ENCODE data around the gene IL32. TPM values are rescaled to one million over a fixed set of nuclear protein-coding genes. Genes with fewer than 3 reads are reported as not detected.
"Not testable (repeated sequence)": the region's sequence is repeated elsewhere in the genome, so short reads cannot be mapped to it uniquely, and the experiment has no call there.

Gene IL32
- total RNA-seq, 2 experiments from 2014 or later = 378 to 383 TPM

DNA sequence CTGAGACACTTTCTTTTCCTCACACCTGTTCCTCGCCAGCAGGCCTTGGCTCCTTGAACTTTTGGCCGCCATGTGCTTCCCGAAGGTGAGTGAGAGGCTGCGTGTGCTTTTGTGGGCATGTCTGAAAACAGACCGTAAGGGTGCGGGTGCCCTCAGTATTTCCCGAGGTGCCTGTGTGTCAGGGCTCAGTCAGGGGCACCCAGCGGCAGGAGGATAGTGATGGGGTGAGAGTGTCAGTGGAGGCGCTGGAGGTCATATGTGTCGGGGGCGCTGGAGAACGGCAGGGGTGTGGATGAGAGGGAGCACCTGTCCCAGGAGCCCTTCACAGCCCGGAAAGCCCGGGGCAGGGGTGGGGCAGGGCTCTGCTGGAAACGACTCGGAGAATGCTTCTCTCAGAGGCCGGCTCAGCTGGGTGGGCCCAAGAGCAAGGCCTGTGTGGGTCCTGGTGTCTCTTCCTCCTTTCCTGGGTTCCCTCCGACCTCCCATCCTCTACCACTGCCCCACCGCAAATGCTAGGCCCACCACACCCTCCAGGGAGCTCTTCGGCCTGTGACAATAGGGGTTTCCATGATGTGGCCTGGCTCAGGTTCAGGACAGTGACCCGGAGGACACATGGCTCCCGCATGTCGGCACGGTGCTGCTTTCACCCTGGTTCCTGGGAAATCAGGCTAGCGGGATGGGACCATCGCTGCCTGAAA lies 451 bp downstream of the IL32 start:
- DNase-seq = peak in 1 of 14 experiments; percentile 41
- H3K4me3 ChIP-seq (ENCODE audit: low read length) = peak overlapping the region; percentile 99
- H3K36me3 ChIP-seq (ENCODE audit: insufficient read depth, low read length) = peaks cover 35% of the 10 kb centered on the region
- H3K27me3 ChIP-seq (ENCODE audit: control insufficient read depth in 1 of 2, insufficient read depth in 2 of 2, low read length in 2 of 2) = no peaks in the 10 kb centered on the region
- Mint-ChIP-seq H3K36me3 (ENCODE audit: low read depth) (peaks cover 53% of the 10 kb centered on the region), H3K4me1 (ENCODE audit: low read depth) (peaks cover 73% of the 10 kb centered on the region), H3K4me3 (peak overlapping the region; percentile 99), H3K27me3 (no peaks in the 10 kb centered on the region), H3K27ac (peak overlapping the region; percentile 97), H3K9me3 (no peaks in the 10 kb centered on the region)
- CTCF ChIA-PET = interaction anchor here (0.6 to 4.9 kb wide), 5 partner anchors 10 to 63 kb away, joined by 3 to 33 read pairs (median 3); no protein-coding TSS in a partner anchor
- no peaks in the 10 kb centered on the region for H3K9me3 ChIP-seq (ENCODE audit: control insufficient read depth in 1 of 2, insufficient read depth in 1 of 2, low read length in 2 of 2)
- POLR2A ChIA-PET = interaction anchor here (0.5 to 6.5 kb wide), 17 partner anchors 11 to 335 kb away, joined by 3 to 137 read pairs (median 6); partner anchors contain the start of genes MMP25, ZNF174, ZNF213 and ZSCAN10
- H3K4me1 ChIP-seq (ENCODE audit: insufficient read depth, low read length) = peaks cover 78% of the 10 kb centered on the region
- H3K27ac ChIP-seq (ENCODE audit: low read depth in 1 of 2, low read length in 2 of 2) = peak overlapping the region; percentile 85 to 98
- TF ChIP-seq, protein P1, sequence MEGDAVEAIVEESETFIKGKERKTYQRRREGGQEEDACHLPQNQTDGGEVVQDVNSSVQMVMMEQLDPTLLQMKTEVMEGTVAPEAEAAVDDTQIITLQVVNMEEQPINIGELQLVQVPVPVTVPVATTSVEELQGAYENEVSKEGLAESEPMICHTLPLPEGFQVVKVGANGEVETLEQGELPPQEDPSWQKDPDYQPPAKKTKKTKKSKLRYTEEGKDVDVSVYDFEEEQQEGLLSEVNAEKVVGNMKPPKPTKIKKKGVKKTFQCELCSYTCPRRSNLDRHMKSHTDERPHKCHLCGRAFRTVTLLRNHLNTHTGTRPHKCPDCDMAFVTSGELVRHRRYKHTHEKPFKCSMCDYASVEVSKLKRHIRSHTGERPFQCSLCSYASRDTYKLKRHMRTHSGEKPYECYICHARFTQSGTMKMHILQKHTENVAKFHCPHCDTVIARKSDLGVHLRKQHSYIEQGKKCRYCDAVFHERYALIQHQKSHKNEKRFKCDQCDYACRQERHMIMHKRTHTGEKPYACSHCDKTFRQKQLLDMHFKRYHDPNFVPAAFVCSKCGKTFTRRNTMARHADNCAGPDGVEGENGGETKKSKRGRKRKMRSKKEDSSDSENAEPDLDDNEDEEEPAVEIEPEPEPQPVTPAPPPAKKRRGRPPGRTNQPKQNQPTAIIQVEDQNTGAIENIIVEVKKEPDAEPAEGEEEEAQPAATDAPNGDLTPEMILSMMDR (IDR thresholded peaks at IDR 0.05) = no peak
- intact Hi-C loops (cut with DNase I, micrococcal nuclease) = no loop called here
- peak; percentile 43 for ATAC-seq (ENCODE audit: poor library complexity)

DNA sequence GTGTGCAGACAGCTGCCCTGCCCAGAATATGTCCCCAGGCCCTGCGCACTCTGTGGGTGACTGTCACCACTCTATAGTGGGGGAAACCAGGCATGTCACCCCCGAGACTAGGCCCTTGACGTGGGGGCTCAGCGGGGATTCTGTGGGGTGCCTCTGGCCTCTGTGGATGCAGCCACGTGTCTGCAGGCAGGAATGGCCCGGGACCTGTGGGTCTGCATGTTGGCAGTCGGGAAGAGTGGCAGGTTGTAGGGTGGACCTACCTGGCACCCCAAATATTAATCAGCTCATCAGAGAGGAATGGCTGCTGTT lies 954 bp downstream of the IL32 start:
- peak overlapping the region; percentile 99 for H3K4me3 Mint-ChIP-seq
- H3K9me3 ChIP-seq (ENCODE audit: control insufficient read depth in 1 of 2, insufficient read depth in 1 of 2, low read length in 2 of 2) = no peaks in the 10 kb centered on the region
- H3K4me1 Mint-ChIP-seq (ENCODE audit: low read depth) = peaks cover 78% of the 10 kb centered on the region
- no peak for DNase-seq
- H3K27me3 ChIP-seq (ENCODE audit: control insufficient read depth in 1 of 2, insufficient read depth in 2 of 2, low read length in 2 of 2) = no peaks in the 10 kb centered on the region
- peak overlapping the region; percentile 99 for H3K4me3 ChIP-seq (ENCODE audit: low read length)
- POLR2A ChIA-PET = interaction anchor here (0.8 to 6.5 kb wide), 9 partner anchors 10 to 335 kb away, joined by 3 to 137 read pairs (median 10); partner anchors contain the start of genes MMP25, ZNF174, ZNF213 and ZSCAN10
- peak overlapping the region; percentile 85 to 98 for H3K27ac ChIP-seq (ENCODE audit: low read depth in 1 of 2, low read length in 2 of 2)
- H3K36me3 ChIP-seq (ENCODE audit: insufficient read depth, low read length) = peaks cover 35% of the 10 kb centered on the region
- H3K9me3 Mint-ChIP-seq = no peaks in the 10 kb centered on the region
- H3K4me1 ChIP-seq (ENCODE audit: insufficient read depth, low read length) = peaks cover 80% of the 10 kb centered on the region
- CTCF ChIA-PET = interaction anchor here (1.3 to 4.9 kb wide), 3 partner anchors 38 to 63 kb away, joined by 3 to 33 read pairs (median 5); no protein-coding TSS in a partner anchor
- peaks cover 53% of the 10 kb centered on the region for H3K36me3 Mint-ChIP-seq (ENCODE audit: low read depth)
- peak overlapping the region; percentile 97 for H3K27ac Mint-ChIP-seq
- intact Hi-C loops (cut with DNase I, micrococcal nuclease) = no loop called here
- no peaks in the 10 kb centered on the region for H3K27me3 Mint-ChIP-seq
- TF ChIP-seq, protein P1 (IDR thresholded peaks at IDR 0.05) = no peak
- ATAC-seq (ENCODE audit: poor library complexity) = no peak

DNA sequence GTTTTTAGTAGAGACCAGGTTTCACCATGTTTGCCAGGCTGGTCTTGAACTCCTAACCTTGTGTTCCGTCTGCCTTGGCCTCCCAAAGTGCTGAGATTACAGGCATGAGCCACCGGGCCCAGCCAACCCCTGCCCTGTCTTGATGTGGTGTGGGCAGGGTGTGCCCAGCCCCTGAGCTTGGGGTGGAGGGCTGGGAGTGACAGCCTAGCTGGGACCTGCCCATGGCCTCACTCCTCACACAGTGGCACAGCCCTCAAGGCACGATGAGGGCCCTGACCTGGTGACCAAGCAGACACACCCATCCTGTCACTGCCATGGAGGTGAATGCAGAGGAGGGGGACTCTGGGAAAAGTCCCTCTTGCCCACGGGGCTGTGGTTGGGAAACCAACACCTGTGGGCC lies 3.0 kb downstream of the IL32 start:
- ATAC-seq (ENCODE audit: poor library complexity) (no peak), DNase-seq (peak in 2 of 14 experiments; percentile 56 to 62)
- TF ChIP-seq, protein P1 (IDR thresholded peaks at IDR 0.05) = no peak
- Histone ChIP-seq H3K36me3 (ENCODE audit: insufficient read depth, low read length) (peaks cover 35% of the 10 kb centered on the region), H3K9me3 (ENCODE audit: control insufficient read depth in 1 of 2, insufficient read depth in 1 of 2, low read length in 2 of 2) (no peaks in the 10 kb centered on the region), H3K27me3 (ENCODE audit: control insufficient read depth in 1 of 2, insufficient read depth in 2 of 2, low read length in 2 of 2) (no peaks in the 10 kb centered on the region), H3K4me3 (ENCODE audit: low read length) (peak overlapping the region; percentile 99), H3K27ac (ENCODE audit: low read depth in 1 of 2, low read length in 2 of 2) (peak overlapping the region; percentile 85 to 98), H3K4me1 (ENCODE audit: insufficient read depth, low read length) (peaks cover 86% of the 10 kb centered on the region)
- Mint-ChIP-seq H3K9me3 (no peaks in the 10 kb centered on the region), H3K36me3 (ENCODE audit: low read depth) (peaks cover 53% of the 10 kb centered on the region), H3K27ac (peak overlapping the region; percentile 97), H3K27me3 (no peaks in the 10 kb centered on the region), H3K4me3 (peak overlapping the region; percentile 98), H3K4me1 (ENCODE audit: low read depth) (peaks cover 78% of the 10 kb centered on the region)
- CTCF ChIA-PET = interaction anchor here (1.0 kb wide), 1 partner anchor 61 kb away, joined by 4 read pairs; no protein-coding TSS in a partner anchor
- intact Hi-C loops (cut with DNase I, micrococcal nuclease) = no loop called here
- POLR2A ChIA-PET = interaction anchor here (0.5 to 6.5 kb wide), 8 partner anchors 9 to 89 kb away, joined by 3 to 50 read pairs (median 5); partner anchors contain the start of genes ZNF213 and ZSCAN10

DNA sequence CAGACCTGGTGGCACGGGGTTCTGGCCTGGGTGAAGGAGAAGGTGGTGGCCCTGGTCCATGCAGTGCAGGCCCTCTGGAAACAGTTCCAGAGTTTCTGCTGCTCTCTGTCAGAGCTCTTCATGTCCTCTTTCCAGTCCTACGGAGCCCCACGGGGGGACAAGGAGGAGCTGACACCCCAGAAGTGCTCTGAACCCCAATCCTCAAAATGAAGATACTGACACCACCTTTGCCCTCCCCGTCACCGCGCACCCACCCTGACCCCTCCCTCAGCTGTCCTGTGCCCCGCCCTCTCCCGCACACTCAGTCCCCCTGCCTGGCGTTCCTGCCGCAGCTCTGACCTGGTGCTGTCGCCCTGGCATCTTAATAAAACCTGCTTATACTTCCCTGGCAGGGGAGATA lies 3.7 kb downstream of the IL32 start:
- Histone ChIP-seq H3K4me1 (ENCODE audit: insufficient read depth, low read length) (peaks cover 86% of the 10 kb centered on the region), H3K36me3 (ENCODE audit: insufficient read depth, low read length) (peaks cover 35% of the 10 kb centered on the region), H3K27ac (ENCODE audit: low read depth in 1 of 2, low read length in 2 of 2) (peak overlapping the region in 1 of 2 donors; percentile 13)
- H3K27me3 Mint-ChIP-seq; H3K9me3 Mint-ChIP-seq; ATAC-seq (ENCODE audit: poor library complexity); DNase-seq; H3K9me3 ChIP-seq (ENCODE audit: control insufficient read depth in 1 of 2, insufficient read depth in 1 of 2, low read length in 2 of 2); intact Hi-C loops (cut with DNase I, micrococcal nuclease); H3K27me3 ChIP-seq (ENCODE audit: control insufficient read depth in 1 of 2, insufficient read depth in 2 of 2, low read length in 2 of 2); H3K4me3 ChIP-seq (ENCODE audit: low read length): not testable (repeated sequence)
- Mint-ChIP-seq H3K4me1 (ENCODE audit: low read depth) (peaks cover 78% of the 10 kb centered on the region), H3K36me3 (ENCODE audit: low read depth) (peaks cover 53% of the 10 kb centered on the region), H3K27ac (peak overlapping the region; percentile 88), H3K4me3 (peak overlapping the region; percentile 70)
- CTCF ChIA-PET = interaction anchor here (1.0 kb wide), 2 partner anchors 60 kb away, joined by 3 to 4 read pairs; no protein-coding TSS in a partner anchor
- POLR2A ChIA-PET = interaction anchor here (0.6 to 6.5 kb wide), 11 partner anchors 9 to 1569 kb away, joined by 3 to 50 read pairs (median 5); partner anchors contain the start of genes ZNF213 and ZSCAN10
